NCI-H460 (cell line): ENCODE results near the gene PACSIN2. TPM values are rescaled to one million over a fixed set of nuclear protein-coding genes. Genes with fewer than 3 reads are reported as not detected.

Experiments
- DNase-seq: peaks from one replicate; pipeline ENCODE4 v3.0.0-alpha.2; 2016; ENCODE audit warnings: low read depth; ENCODE audit errors: extremely low read depth
- total RNA-seq: library from RNA; depleted of rRNA; stranded (reverse); fragments of >200 nt; shearing (Covaris generic); gene quantifications from 2 replicates; pipeline ENCODE4 v1.2.3, GENCODE V29; 2014; rRNA removed

The PACSIN2 gene
- total RNA-seq, 1 experiment from 2014 or later, result 29.9 TPM

DNA sequence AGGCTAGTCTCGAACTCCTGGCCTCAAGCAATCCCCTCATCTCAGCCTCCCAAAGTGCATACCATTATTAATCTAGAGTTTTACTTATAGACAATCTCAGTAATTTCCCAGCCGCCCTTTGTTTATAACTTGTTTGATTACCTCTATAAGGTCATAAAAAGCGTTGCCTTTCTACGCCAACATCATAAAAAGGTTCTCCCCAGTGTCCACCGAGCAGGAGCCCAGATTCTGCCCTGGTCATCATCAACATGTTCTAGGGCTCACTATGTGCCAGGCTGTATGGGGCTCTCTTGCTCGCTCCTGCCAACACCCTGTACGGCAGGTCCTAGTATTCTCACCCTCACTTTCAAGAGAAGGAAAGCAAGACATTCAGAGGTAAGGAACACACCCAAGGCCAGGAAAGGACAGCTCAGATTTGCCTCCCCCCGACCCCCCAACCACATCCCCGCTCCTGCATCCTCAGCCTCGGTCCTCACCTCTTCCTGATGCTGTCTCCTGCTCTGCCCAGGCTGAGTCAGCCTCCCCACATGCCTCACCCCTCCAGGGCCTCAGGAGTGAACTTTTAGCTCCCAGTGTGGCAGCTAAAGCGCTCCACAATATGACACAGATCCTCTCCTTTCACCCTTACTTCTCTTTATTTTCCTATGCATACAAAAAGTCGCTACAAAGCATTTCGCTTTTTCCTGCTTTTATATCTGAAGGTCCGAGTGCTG lies 172.1 kb downstream of the PACSIN2 start:
- no peak for DNase-seq

- no peak for DNase-seq
Observed at GRCh38 chr22:42841444-42841843, 173.5 kb downstream of the PACSIN2 start.

- DNase-seq, result no peak
Observed at GRCh38 chr22:42837556-42837955, 177.4 kb downstream of the PACSIN2 start.

DNA sequence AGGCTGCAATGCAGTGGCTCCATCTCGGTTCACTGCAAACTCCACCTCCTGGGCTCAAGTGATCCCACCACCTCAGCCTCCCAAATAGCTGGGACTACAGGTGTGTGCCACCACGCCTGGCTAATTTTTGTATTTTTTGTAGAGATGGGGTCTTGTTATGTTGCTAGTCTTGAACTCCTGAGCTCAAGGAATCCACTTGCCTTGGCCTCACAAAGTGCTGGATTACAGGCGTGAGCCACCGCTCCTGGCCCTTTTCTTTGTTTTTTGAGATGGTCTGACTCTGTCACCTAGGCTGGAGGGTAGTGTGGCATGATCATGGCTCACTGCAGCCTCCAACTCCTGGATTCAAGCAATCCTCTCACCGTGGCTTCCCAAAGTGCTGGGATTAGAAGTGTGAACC lies 178.9 kb downstream of the PACSIN2 start:
- DNase-seq, result no peak

DNA sequence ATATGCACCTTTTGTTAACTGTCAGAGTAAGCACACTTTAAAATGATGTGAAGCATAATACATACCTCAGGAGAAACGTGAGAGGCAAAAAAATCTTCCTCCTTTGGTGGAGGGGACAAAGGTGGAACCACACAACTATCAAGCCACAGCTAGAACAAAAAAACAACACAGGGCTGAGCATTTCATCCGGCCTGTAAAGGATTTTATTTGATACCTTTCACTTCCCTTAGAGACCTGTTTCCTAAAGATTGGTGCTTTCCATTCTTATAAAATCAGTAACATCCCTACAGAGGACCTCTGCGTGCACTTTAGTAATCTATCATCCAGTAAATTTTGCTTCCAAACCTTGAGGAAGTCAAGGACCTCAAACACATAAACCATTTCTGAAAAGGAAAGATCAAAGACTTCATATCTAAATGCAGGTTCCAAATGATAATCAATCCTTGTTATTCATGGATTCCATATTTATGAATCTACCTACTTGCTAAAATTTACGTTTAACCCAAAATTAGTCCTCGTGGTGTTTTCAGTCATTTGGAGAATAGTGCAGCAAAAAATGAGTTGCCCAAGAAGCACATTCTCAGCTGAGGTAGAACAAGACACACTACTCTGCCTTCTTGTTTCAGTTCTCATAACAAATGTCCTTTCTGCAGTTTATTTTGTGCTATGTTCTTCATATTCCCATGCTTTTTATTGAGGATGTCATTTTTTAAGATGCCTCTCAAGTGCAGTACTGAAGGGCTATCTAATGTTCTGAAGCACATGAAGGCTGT lies 180.6 kb downstream of the PACSIN2 start:
- no peak for DNase-seq

DNA sequence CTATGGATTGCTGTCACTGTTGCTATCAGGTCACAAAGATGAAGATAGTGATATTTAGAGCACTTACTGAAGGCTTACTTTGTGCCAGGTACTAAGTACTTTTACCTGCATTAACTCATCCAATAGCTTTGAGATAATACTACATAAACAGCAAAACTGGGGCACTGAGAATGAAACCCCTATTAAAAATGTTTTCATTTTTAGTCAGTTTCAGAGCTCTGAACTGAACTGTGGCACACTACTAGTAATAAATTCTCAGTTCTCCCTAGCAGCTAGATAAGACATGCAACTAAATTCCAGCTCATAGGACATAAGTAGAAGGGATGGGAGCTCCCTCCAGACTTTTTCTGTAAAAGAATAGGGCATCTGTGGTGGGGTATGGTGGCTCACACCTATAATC lies 181.8 kb downstream of the PACSIN2 start:
- DNase-seq, result no peak

DNA sequence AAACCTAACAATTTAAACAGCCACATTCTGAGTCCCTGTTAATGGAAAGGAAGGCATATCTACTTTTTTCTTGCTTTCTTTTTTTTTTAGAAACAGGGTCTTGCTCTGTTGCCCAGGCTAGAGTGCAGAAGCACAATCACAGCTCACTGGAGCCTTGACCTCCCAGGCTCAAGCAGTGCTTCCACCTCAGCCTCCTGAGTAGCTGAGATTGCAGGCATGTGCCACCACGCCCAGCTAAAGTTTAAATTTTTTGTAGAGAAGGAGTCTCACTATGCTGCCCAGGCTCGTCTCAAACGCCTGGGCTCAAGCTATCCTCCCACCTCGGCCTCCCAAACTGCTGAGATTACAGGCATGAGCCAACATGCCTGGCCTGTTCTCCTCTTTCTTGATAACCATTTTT lies 183.2 kb downstream of the PACSIN2 start:
- DNase-seq, result no peak

GRCh38 chr22:42830161-42830560 lies 184.8 kb downstream of the PACSIN2 start:
- no peak for DNase-seq

GRCh38 chr22:42829302-42829701 lies 185.6 kb downstream of the PACSIN2 start:
- no peak for DNase-seq

DNA sequence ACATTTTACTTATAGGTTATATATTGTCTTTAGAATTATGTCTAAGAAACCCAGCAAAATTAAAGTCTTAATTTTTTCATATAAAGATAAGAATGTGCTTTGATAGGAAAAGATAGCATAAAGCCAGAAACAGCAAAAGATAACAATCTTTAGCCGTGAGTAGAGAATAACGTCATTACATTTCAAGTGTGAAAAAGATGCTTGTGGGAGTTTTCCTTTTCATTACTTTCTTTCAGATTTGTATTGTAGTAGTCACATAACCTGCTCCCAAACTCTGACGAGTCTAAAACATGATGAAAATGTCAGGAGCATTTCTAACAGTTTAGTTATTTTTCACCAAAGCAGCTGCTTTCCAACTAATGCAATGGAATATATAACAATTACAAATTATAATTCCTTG lies 189.2 kb downstream of the PACSIN2 start:
- no peak for DNase-seq

DNA sequence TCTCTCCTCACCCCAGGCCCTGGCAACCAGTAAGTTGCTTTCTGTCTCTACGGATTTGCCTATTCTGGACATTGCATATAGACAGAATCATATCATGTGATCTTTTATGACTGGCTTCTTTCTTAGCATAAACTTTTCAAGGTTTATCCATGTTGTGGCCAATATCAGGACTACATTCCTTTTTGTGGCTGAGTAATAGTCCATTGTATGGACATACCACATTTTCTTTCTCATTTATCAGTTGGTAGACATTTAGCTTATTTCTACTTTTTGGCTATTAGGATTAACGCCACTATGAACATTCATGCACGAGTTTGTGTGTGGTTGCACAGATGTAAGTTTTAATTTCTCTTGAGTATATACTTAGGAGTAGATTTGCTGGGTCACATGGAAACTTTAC lies 193.6 kb downstream of the PACSIN2 start:
- no peak for DNase-seq

DNA sequence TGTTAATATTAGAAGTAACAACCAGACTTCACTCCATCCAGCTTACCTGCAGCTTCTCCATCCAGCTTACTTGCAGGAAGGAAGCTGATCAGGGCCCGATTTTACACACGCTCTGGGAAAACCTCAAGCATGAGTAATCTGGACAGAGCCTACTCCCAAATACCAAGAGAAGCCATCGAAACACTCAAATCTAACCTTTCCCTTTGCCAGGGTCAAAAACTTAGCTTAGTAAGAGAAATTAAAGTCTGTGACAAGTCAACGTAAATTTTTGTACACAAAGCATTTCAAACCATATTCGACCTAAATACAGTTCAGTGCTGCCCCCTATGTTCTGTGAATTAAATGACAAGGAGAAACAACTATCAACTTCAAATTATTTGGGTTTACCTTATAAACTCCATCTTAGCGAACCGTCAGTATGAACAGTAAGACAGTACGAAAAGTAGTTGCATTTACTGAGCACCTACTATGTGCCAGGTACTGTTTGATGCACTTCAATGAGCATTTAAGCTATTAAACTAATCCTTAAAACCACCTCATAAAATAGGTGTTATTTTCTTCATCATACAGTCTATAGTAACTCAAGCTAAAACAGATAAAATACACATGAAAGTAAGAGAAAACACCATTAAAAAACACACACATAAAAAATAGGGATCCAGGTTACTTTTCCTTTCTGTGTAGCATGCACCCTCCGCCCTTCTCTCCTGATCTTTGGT lies 194.7 kb downstream of the PACSIN2 start:
- peak; percentile 38 for DNase-seq

Other genes starting within 250 kb of the PACSIN2 start
- gene ARFGAP3, start 157.9 kb downstream of the PACSIN2 start, total RNA-seq, result 22.4 and 23.1 TPM in 2 replicates
- 2.7 and 3.1 TPM in 2 replicates for gene TTLL1, start 74.2 kb upstream of the PACSIN2 start, total RNA-seq
- gene BIK, start 95.6 kb upstream of the PACSIN2 start, total RNA-seq, result 0.46 and 0.74 TPM in 2 replicates
- gene MCAT, start 128.2 kb upstream of the PACSIN2 start, total RNA-seq, result 13.3 and 15.0 TPM in 2 replicates
- 146 and 183 TPM in 2 replicates for gene TSPO, start 136.4 kb upstream of the PACSIN2 start, total RNA-seq
- 57.1 and 63.7 TPM in 2 replicates for gene TTLL12, start 172.0 kb upstream of the PACSIN2 start, total RNA-seq